Neutrophil (primary cell): ENCODE measurements around the gene CCDC107.
A peak's percentile ranks its signal among the peaks of the same experiment; 100 is the strongest.

Experiments
- H3K27ac ChIP-seq: fragments of 200-600 bp; sonication (generic); 2 replicates; pipeline ENCODE4 v1.5.1; 2016; ENCODE audit warnings: mild to moderate bottlenecking, moderate library complexity
- H3K27me3 ChIP-seq: fragments of 200-600 bp; sonication (generic); 2 replicates; pipeline ENCODE4 v1.6.0; 2016; ENCODE audit warnings: mild to moderate bottlenecking
- H3K36me3 ChIP-seq: fragments of 200-600 bp; sonication (generic); 2 replicates; pipeline ENCODE4 v1.5.1; 2017
- H3K4me1 ChIP-seq, 2 experiments: fragments of 200-600 bp in 1 of 2; sonication (generic) in 1 of 2; 1 replicate in 1 of 2; 2 replicates in 1 of 2; pipeline versions ENCODE4 v1.5.1 to v1.6.1; 2013 to 2016; ENCODE audit warnings: low read depth in 1 of 2, low read length in 1 of 2, mild to moderate bottlenecking in 1 of 2, moderate library complexity in 1 of 2; ENCODE audit not compliant: control insufficient read depth in 1 of 2, insufficient read depth in 1 of 2
- H3K4me3 ChIP-seq, 2 experiments: fragments of 200-600 bp in 1 of 2; sonication (generic) in 1 of 2; 1 replicate in 1 of 2; 2 replicates in 1 of 2; pipeline ENCODE4 v1.5.1; 2013 to 2016; ENCODE audit warnings: low read depth in 1 of 2, low read length in 1 of 2, mild to moderate bottlenecking in 1 of 2, moderate library complexity in 1 of 2
- H3K9me3 ChIP-seq: fragments of 200-600 bp; sonication (generic); 2 replicates; pipeline ENCODE4 v1.5.1; 2016
- TF ChIP-seq, protein P1 (sequence below): fragments of 200-600 bp; sonication (generic); IDR thresholded peaks from 2 replicates; pipeline ENCODE4 v1.5.1; 2016; ENCODE audit warnings: antibody characterized with exemption

Gene CCDC107

DNA sequence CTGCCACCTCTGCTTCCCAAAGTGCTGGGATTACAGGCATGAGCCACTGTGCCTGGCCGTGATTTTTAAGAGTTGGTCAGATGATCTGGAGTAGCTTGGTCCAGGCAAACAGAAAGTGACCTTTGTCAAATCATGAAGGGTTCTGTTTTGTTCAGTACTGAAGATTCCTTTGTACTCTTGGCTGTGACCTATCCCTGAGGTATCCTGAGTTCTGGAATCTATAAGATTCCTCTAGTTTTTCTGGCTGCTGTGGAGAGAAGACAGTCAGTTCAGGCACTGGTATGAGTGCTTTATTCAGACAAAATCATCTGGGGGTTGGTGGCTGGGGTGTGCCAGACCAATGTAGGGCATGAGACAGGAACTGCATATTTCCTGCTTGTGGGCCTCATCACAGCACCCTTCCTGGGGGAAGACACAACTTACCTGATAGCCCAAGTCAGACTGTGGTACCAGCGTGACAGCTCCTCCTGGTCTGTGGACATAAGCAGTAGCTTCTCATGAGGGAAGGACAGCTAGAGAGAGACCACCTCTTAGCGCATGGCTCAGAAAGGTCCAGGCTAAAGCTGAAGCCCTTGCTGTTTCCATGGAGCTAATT is 3.8 kb downstream of the CCDC107 start:
- peaks cover 42 to 47% of the 10 kb centered on the region in 2 experiments for H3K4me1 ChIP-seq
- no peak overlapping the region for H3K27ac ChIP-seq
- H3K27me3 ChIP-seq: no peaks in the 10 kb centered on the region
- H3K4me3 ChIP-seq: no peak overlapping the region
- H3K9me3 ChIP-seq: no peaks in the 10 kb centered on the region
- TF ChIP-seq, protein P1, sequence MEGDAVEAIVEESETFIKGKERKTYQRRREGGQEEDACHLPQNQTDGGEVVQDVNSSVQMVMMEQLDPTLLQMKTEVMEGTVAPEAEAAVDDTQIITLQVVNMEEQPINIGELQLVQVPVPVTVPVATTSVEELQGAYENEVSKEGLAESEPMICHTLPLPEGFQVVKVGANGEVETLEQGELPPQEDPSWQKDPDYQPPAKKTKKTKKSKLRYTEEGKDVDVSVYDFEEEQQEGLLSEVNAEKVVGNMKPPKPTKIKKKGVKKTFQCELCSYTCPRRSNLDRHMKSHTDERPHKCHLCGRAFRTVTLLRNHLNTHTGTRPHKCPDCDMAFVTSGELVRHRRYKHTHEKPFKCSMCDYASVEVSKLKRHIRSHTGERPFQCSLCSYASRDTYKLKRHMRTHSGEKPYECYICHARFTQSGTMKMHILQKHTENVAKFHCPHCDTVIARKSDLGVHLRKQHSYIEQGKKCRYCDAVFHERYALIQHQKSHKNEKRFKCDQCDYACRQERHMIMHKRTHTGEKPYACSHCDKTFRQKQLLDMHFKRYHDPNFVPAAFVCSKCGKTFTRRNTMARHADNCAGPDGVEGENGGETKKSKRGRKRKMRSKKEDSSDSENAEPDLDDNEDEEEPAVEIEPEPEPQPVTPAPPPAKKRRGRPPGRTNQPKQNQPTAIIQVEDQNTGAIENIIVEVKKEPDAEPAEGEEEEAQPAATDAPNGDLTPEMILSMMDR: no peak
- H3K36me3 ChIP-seq: no peaks in the 10 kb centered on the region

DNA sequence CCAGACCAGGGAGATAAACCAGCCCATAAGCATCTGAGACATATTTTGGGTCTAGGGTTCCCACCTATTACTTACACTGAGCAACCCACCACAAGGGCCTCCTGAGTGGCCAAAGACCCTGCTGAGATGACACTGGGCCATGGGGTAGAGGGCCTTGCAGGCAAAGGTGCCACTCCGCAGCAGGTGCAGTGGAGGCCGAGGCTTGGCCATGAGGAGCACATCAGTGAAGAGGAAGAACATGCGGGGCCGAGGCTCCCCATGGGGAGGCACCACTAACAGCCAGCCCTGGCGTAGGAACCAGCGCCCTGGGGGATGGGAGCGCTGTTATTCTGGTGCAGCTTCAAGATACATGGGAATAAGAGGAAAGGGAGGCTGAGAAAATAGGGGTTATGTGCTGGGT is 4.3 kb downstream of the CCDC107 start:
- Histone ChIP-seq H3K4me1 (peaks cover 37 to 42% of the 10 kb centered on the region in 2 experiments), H3K9me3 (no peaks in the 10 kb centered on the region), H3K27me3 (no peaks in the 10 kb centered on the region), H3K4me3 (no peak overlapping the region), H3K36me3 (no peaks in the 10 kb centered on the region), H3K27ac (no peak overlapping the region)
- TF ChIP-seq, protein P1: no peak

DNA sequence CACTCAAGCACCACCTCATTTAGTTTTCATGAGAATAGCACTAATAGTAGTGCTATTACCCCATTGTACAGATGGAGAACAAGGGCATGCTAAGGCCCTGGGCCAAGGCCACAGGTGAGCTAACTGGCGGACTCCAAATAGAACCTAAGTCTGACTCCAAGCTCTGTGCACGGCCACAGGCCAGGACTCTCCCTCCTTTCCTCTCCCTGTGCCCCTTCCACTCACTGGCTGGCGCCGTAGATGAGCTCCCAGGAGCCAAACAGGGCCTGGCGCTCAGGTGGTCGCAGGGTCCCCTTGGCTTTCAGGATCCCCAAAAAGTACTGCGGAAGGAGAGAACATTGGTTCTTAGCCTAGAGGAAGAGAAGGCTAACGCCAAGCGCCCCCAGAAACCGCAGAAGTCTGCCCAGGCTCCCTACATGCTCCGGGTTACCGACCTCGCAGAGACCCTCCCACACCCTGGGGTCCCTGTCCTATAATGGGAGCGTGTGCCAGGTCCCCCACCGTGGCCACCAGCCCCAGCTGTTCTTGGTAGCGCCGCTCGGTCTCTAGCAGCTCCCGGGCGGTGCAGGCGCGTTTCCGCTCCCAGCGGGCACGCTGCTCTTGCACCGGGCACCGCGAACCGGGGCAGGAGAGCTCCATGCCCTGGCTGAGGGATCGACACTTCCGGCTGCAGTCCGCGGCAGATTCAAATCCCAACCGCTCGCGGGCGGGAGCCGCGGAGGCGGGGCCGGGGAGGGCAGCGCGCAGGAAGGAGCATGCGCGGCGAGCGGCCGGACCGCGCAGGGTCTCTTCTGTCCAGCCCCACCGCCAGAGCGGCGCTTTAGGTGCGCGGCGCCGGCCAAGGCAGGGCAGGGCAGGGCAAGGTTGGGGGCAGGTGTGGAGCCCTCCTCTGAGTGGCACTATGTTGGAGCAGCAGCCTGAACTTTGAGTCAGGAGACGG is 6.7 kb downstream of the CCDC107 start, which contains the start of gene ARHGEF39:
Gene ARHGEF39, minus strand, starts transcription at position 665 of the 940 bp plus-strand sequence. Its CDS starts 26 bp downstream, at position 639.
- Histone ChIP-seq H3K9me3 (no peaks in the 10 kb centered on the region), H3K27ac (peak within 1 kb of the TSS; percentile 14), H3K27me3 (no peaks in the 10 kb centered on the region), H3K4me3 (peak within 1 kb of the TSS; percentile 63 to 77), H3K4me1 (peaks cover 22 to 25% of the 10 kb centered on the region in 2 experiments), H3K36me3 (no peaks in the 10 kb centered on the region)
- TF ChIP-seq, protein P1: peak; percentile 28

GRCh38 chr9:35665471-35665818 is 7.4 kb downstream of the CCDC107 start:
- no peaks in the 10 kb centered on the region for H3K27me3 ChIP-seq
- peak overlapping the region; percentile 63 to 77 for H3K4me3 ChIP-seq
- peaks cover 22 to 25% of the 10 kb centered on the region in 2 experiments for H3K4me1 ChIP-seq
- H3K9me3 ChIP-seq: no peaks in the 10 kb centered on the region
- H3K36me3 ChIP-seq: no peaks in the 10 kb centered on the region
- TF ChIP-seq, protein P1: no peak
- no peak overlapping the region for H3K27ac ChIP-seq

- Histone ChIP-seq H3K4me1 (peaks cover 22 to 25% of the 10 kb centered on the region in 2 experiments), H3K27ac (no peak overlapping the region), H3K9me3 (no peaks in the 10 kb centered on the region), H3K36me3 (no peaks in the 10 kb centered on the region), H3K4me3 (no peak overlapping the region), H3K27me3 (no peaks in the 10 kb centered on the region)
- TF ChIP-seq, protein P1: no peak
Measured at GRCh38 chr9:35666045-35666444, 8.0 kb downstream of the CCDC107 start.
